HL-60 (cell line): ENCODE data around the gene AKNA.

Experiments used
- DNase-seq, 2 experiments: peaks; one replicate each; pipeline ENCODE4 v3.0.0-alpha.2; 2010 to 2020; ENCODE audit warnings: low read depth in 1 of 2, low spot score in 1 of 2
- H3K27ac ChIP-seq: fragments of 250-450 bp; sonication (Bioruptor Pico); replicated peaks from 2 replicates; pipeline ENCODE4 v1.5.1; 2020; ENCODE audit warnings: mild to moderate bottlenecking, moderate library complexity
- H3K27me3 ChIP-seq: fragments of 250-450 bp; sonication (Bioruptor Pico); 2 replicates; pipeline ENCODE4 v1.5.1; 2021; ENCODE audit warnings: mild to moderate bottlenecking, moderate library complexity; ENCODE audit not compliant: insufficient read depth, poor library complexity, severe bottlenecking
- H3K4me3 ChIP-seq: replicated peaks from 2 replicates; pipeline ENCODE4 v1.5.1; 2011; ENCODE audit warnings: mild to moderate bottlenecking, control low read depth, low read length; ENCODE audit not compliant: insufficient read depth
- CTCF ChIP-seq: IDR thresholded peaks from one replicate; pipeline ENCODE4 v1.5.1; 2011; ENCODE audit warnings: low read length, control low read depth, inconsistent platforms; ENCODE audit not compliant: insufficient read depth
- GABPA ChIP-seq: IDR thresholded peaks from 2 replicates; pipeline ENCODE4 v1.6.1; 2012; ENCODE audit warnings: low read depth
- POLR2AphosphoS5 ChIP-seq: IDR thresholded peaks from 2 replicates; pipeline ENCODE4 v1.6.1; 2012; ENCODE audit warnings: low read depth
- REST ChIP-seq: IDR thresholded peaks from 2 replicates; pipeline ENCODE4 v1.6.1; 2012; ENCODE audit warnings: low read depth; ENCODE audit not compliant: insufficient replicate concordance
- SPI1 ChIP-seq: IDR thresholded peaks from 2 replicates; pipeline ENCODE4 v1.6.1; 2012; ENCODE audit warnings: low read depth, mild to moderate bottlenecking, borderline replicate concordance

Gene AKNA

GRCh38 chr9:114319147-114319546 lies 68.6 kb downstream of the AKNA start:
- Histone ChIP-seq H3K4me3 (no peak overlapping the region), H3K27me3 (no peaks in the 10 kb centered on the region), H3K27ac (no peak overlapping the region; the same call in 1 of the 2 replicates)
- no peak for DNase-seq
- no peak for TF ChIP-seq GABPA

- no peak overlapping the region for H3K4me3 ChIP-seq
- H3K27me3 ChIP-seq, result no peaks in the 10 kb centered on the region
- peak overlapping the region; percentile 78 for H3K27ac ChIP-seq
- no peak for TF ChIP-seq GABPA
- no peak for TF ChIP-seq POLR2AphosphoS5
- TF ChIP-seq CTCF, result no peak
- TF ChIP-seq REST, result no peak
- TF ChIP-seq SPI1, result no peak
- DNase-seq, result no peak
These were observed 69.4 kb downstream of the AKNA start for GRCh38 chr9:114318416-114318815.

GRCh38 chr9:114317665-114318357 lies 70.0 kb downstream of the AKNA start:
- Histone ChIP-seq H3K27me3 (no peaks in the 10 kb centered on the region), H3K4me3 (no peak overlapping the region), H3K27ac (peak overlapping the region; percentile 78)
- peak; percentile 74 to 87 for DNase-seq
- no peak for TF ChIP-seq GABPA
- peak; percentile 37; the same call in 1 of the 2 replicates for TF ChIP-seq POLR2AphosphoS5

- H3K4me3 ChIP-seq, result no peak overlapping the region
- peak overlapping the region; percentile 78 for H3K27ac ChIP-seq
- no peaks in the 10 kb centered on the region for H3K27me3 ChIP-seq
- DNase-seq, result no peak
- TF ChIP-seq CTCF, result no peak
- TF ChIP-seq GABPA, result no peak
- no peak for TF ChIP-seq POLR2AphosphoS5
- no peak for TF ChIP-seq SPI1
- TF ChIP-seq REST, result no peak
These were observed 71.1 kb downstream of the AKNA start for GRCh38 chr9:114316605-114317230.
